ENCODE measurements around the gene CDC7. TPM values are rescaled to one million over a fixed set of nuclear protein-coding genes. Genes with fewer than 3 reads are reported as not detected.

The CDC7 gene
- total and polyA plus RNA-seq, 9 of the 15 experiments (the other 6 are each of a cell fraction or from before 2014, with no cell fraction given) = 22.3 to 66.8 (median 44.2) TPM

GRCh38 chr1:91555821-91556531 is 55.3 kb downstream of the CDC7 start (continued):
- TF ChIP-seq RBM17 (IDR thresholded peaks at IDR 0.05; ENCODE audit: borderline replicate concordance, low read depth, low read length) = no peak
- TF ChIP-seq FOXJ3 (CRISPR knock-in tag; IDR thresholded peaks at IDR 0.05) = no peak
- TF ChIP-seq ZNF589 (CRISPR knock-in tag; IDR thresholded peaks at IDR 0.05; ENCODE audit: low read depth) = peak; percentile 79; the same call in 1 of the 2 replicates
- TF ChIP-seq HDAC3 (IDR thresholded peaks at IDR 0.05; ENCODE audit: borderline replicate concordance, partially characterized antibody) = peak; percentile 37
- TF ChIP-seq TOE1 (IDR thresholded peaks at IDR 0.05; ENCODE audit: borderline replicate concordance) = peak; percentile 27; the same call in 1 of the 2 replicates
- 0 out of 2 replicates have a peak, but pooled peaks have one; percentile 36 for TF ChIP-seq TOE1 (CRISPR knock-in tag; IDR thresholded peaks at IDR 0.05; ENCODE audit: borderline replicate concordance, low read depth)
- TF ChIP-seq GTF2F1 (IDR thresholded peaks at IDR 0.05; ENCODE audit: low read depth, low read length) = no peak
- TF ChIP-seq NCOA1 (IDR thresholded peaks at IDR 0.05; ENCODE audit: low read depth) = peak; percentile 19; the same call in 1 of the 2 replicates
- peak in 1 of 2 experiments; percentile 62; a peak in 2 of 4 replicates for TF ChIP-seq TEAD1 (CRISPR knock-in tag; IDR thresholded peaks at IDR 0.05)
- 0 out of 2 replicates have a peak, but pooled peaks have one; percentile 64 for TF ChIP-seq PYGO2 (tag; IDR thresholded peaks at IDR 0.05)

GRCh38 chr1:91556556-91556955 is 55.9 kb downstream of the CDC7 start:
- H3K79me2 ChIP-seq (ENCODE audit: control insufficient read depth, insufficient read depth, low read length) = no peaks in the 10 kb centered on the region
- ChIA-PET CTCF (ENCODE audit: low intra/inter-chr PET ratio) (no interaction called here), POLR2A (interaction anchor here (0.6 kb wide), 1 partner anchor 382 kb away, joined by 3 read pairs; no protein-coding TSS in a partner anchor)
- no peak overlapping the region for H2AFZ ChIP-seq (ENCODE audit: low read depth, low read length)
- WGBS (ENCODE audit: insufficient coverage, low coverage, missing lambda C conversion rate) = 34% methylated on average over 2 of the region's 2 CpGs
- H3K4me3 ChIP-seq = no peak overlapping the region
- H3K9me1 ChIP-seq (ENCODE audit: control insufficient read depth, insufficient read depth, low read length) = no peaks in the 10 kb centered on the region
- no peaks in the 10 kb centered on the region for H3K27me3 ChIP-seq (ENCODE audit: control insufficient read depth in 2 of 2, insufficient read depth in 2 of 2, low read length in 2 of 2)
- ATAC-seq (peak; percentile 15; the same call in 2 of the 3 replicates), FAIRE-seq (no peak), DNase-seq (ENCODE audit: extremely low read depth in 1 of 4, low spot score in 3 of 4) (no peak)
- in situ Hi-C loops (cut with MboI) (no loop called here), intact Hi-C loops (cut with micrococcal nuclease) (loop anchor here (1.0 to 10.0 kb wide), 3 partner anchors 148 to 248 kb away; no protein-coding TSS in a partner anchor)
- peak overlapping the region; percentile 23; the same call in 1 of the 2 replicates for H3K4me2 ChIP-seq (ENCODE audit: insufficient read depth, low read length)
- H3K9me3 ChIP-seq (replicated peaks; ENCODE audit: control insufficient read depth, insufficient read depth, low read depth, low read length) = no peaks in the 10 kb centered on the region
- H4K20me1 ChIP-seq (replicated peaks; ENCODE audit: control insufficient read depth, insufficient read depth, low read length) = 0 out of 2 replicates have a peak, but pooled peaks cover 3% of the 10 kb centered on the region
- no peak overlapping the region for H3K9ac ChIP-seq (ENCODE audit: insufficient read depth in 1 of 2, low read depth in 2 of 2, low read length in 2 of 2)
- H3K4me1 ChIP-seq (replicated peaks in 1 of 2; ENCODE audit: control insufficient read depth in 2 of 2, insufficient read depth in 2 of 2, low read length in 2 of 2) = peaks cover 14 to 32% of the 10 kb centered on the region in 2 experiments
- no peaks in the 10 kb centered on the region for H3K36me3 ChIP-seq (ENCODE audit: control insufficient read depth, insufficient read depth, low read length)
- BruUV-seq (replicated peaks) = no TSS peak
- H3K27ac ChIP-seq (ENCODE audit: extremely low read depth, low read depth, low read length) = peak overlapping the region; percentile 56; the same call in 2 of the 3 replicates
- TF ChIP-seq KDM2B (CRISPR knock-in tag; IDR thresholded peaks at IDR 0.05) (no peak), NCOA6 (IDR thresholded peaks at IDR 0.05) (no peak), FOSL1 (tag; conservative IDR thresholded peaks at IDR 0.05) (peak; percentile 71; the same call in 1 of the 2 replicates), TBP (optimal IDR thresholded peaks at IDR 0.05; ENCODE audit: low read depth, low read length) (no peak), ZBTB11 (CRISPR knock-in tag; IDR thresholded peaks at IDR 0.05) (0 out of 6 replicates have a peak, but pooled peaks of 1 of the 3 experiments have one; percentile 5)
